Erythroblast (primary cell): Measurements from ENCODE around the gene SH2D7.

ENCODE experiments used
- DNase-seq, 2 experiments: peaks; one replicate each; lab custom pipeline; 2025; lab: John Stamatoyannopoulos, UW
- GATA1 ChIP-seq: IDR thresholded peaks from 2 replicates; pipeline ENCODE4 v1.6.1; 2011; ENCODE audit warnings: low read depth, mild to moderate bottlenecking, control low read depth, low read length, moderate library complexity
- POLR2A ChIP-seq: IDR thresholded peaks from 2 replicates; pipeline ENCODE4 v1.6.1; 2011; ENCODE audit warnings: mild to moderate bottlenecking, low read length

Gene SH2D7

GRCh38 chr15:78065973-78066946, 26.1 kb upstream of the SH2D7 start:
- no peak for DNase-seq
- no peak for TF ChIP-seq POLR2A
- no peak for TF ChIP-seq GATA1

GRCh38 chr15:78067328-78068228, 24.8 kb upstream of the SH2D7 start:
- peak in 1 of 2 experiments; percentile 25 for DNase-seq
- TF ChIP-seq POLR2A (no peak), GATA1 (no peak)

GRCh38 chr15:78069052-78069414, 23.3 kb upstream of the SH2D7 start:
- DNase-seq = no peak

GRCh38 chr15:78069462-78070029, 22.8 kb upstream of the SH2D7 start:
- TF ChIP-seq POLR2A (no peak), GATA1 (no peak)
- DNase-seq = no peak

More at GRCh38 chr15:78069052-78069414, 23.3 kb upstream of the SH2D7 start:
- TF ChIP-seq POLR2A = no peak
- no peak for TF ChIP-seq GATA1

GRCh38 chr15:78070049-78070700, 22.2 kb upstream of the SH2D7 start:
- no peak for DNase-seq
- no peak for TF ChIP-seq POLR2A
- TF ChIP-seq GATA1 = no peak

GRCh38 chr15:78071383-78071782, 21.0 kb upstream of the SH2D7 start:
- no peak for TF ChIP-seq GATA1
- TF ChIP-seq POLR2A = no peak

GRCh38 chr15:78072080-78072892, 20.1 kb upstream of the SH2D7 start:
- no peak for TF ChIP-seq GATA1
- no peak for DNase-seq

More at GRCh38 chr15:78071383-78071782, 21.0 kb upstream of the SH2D7 start:
- no peak for DNase-seq

GRCh38 chr15:78073046-78073787, 19.1 kb upstream of the SH2D7 start:
- TF ChIP-seq POLR2A (no peak), GATA1 (no peak)
- no peak for DNase-seq

- DNase-seq = no peak
- no peak for TF ChIP-seq POLR2A
- TF ChIP-seq GATA1 = no peak
Measured at GRCh38 chr15:78075490-78076230, 16.7 kb upstream of the SH2D7 start.

- DNase-seq = no peak
- TF ChIP-seq POLR2A (no peak), GATA1 (no peak)
Measured at GRCh38 chr15:78076231-78077052, 15.9 kb upstream of the SH2D7 start.
